ENCODE results near the gene DDI2. TPM values are rescaled to one million over a fixed set of nuclear protein-coding genes. Genes with fewer than 3 reads are reported as not detected.

Gene DDI2
- total RNA-seq, result 10 to 100 TPM; 31.8 to 36.5 TPM

DNA sequence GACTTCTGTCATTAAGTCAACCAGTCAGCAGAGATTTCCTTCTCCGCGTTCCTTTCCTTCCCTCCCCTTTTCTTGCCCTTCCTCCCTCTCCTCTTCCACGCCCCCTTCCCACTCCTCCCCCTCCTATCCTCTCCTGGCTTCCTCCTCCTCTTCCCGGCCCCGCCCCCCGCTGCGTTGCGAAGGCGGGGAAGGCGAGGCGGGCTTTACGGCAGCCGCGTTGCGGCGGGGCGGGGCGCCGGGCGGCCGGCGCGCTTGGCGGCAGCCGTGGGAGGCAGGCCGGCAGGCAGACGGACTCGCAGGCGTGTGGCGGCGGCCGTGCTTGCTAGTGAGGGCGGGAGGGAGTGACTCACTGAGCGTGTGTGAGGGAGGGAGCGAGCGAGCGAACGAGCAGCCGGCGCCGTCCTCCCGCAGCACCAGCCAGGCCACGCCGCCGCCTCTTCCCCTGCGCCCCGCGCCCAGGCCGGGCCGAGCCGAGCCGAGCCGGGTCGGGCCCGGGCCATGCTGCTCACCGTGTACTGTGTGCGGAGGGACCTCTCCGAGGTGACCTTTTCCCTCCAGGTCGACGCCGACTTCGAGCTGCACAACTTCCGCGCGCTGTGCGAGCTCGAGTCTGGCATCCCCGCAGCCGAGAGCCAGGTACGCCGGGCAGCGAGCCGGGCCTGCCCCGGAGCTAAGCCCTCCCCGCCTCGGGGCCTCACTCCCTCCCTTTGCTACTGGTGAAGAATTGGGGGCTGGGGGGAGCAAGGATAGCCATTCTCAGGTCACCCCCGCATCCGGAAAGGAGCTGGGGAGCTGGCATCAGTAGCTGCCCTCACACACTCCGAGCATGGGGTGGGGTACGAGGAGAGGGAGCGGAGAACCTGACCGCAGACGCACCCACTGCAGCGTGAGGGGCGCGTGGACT is at the start of gene DDI2:
TSS of gene DDI2 (plus strand) at position 286 of the 904 bp plus-strand sequence. CDS start at position 499, 213 bp downstream.

DNA sequence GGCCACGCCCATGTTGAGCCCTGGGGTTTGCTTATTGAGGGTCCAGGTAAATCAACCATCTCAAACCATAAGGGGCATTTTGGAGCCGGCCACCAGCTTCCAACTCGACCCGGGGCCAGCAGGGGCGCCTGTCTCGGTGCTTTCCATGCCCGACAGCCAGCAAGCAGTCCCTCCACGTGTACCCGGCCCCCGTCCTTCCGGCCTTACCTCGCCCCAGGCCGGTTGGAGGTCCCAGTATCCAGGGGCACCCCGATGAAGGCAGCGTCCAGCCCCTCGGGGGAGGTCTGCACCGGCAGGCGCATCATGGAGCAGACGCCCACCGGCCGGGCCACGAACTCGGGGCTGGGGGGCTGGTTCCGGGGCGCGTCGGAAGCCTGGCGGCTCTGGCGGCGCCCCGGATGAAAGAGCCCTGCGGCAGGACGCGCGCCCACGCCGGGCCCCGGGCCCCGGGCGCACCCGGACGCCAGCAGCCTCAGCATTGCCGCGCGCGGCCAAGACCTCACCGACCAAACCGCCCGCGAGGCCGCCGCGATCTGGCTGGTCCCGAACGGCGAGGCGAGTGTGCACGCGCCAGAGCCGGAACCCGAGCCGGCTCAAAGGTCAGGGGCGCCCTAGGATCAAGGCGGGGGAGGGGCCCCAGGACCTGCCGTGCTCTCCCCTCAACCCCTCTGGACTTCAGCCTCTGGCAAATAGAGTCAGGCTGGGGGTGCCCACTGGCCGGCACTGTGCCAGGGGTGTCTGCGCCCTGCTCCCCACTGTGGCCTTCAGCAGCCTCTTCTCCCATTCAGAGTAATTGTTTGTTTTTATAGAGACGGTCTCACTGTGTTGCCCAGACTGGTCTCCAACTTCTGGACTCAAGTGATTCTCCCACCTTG is 32.5 kb upstream of the DDI2 start, which contains the start of gene AGMAT:
TSS of gene AGMAT (minus strand) at position 563 of the 875 bp plus-strand sequence. CDS start at position 479, 84 bp downstream.

DNA sequence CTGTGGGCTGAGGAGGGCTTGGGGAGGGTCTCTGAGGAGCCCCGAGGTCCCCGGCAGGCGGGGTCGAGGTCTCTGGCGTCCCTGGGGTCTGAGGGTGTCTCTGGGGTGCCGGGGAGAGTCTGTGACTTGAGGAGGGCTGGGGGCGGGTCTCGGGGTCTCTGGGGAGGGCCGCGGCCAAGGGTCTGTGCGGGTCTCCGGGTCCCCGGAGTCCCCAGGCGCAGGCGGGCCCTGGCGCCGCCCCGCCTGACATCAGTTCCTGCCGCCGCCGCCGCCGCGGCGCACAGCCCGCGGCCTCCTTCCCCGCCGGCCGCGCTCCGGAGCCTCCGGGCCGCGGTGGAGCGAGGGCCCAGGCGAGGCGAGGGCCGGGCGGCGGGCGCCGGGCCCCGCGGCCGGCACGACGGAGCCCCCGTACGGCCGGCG is 66.8 kb downstream of the DDI2 start, which contains the start of gene PLEKHM2:
TSS of gene PLEKHM2 (plus strand) at position 279 of the 420 bp plus-strand sequence. CDS start 239 bp downstream, outside the sequence.

Other genes with a start within 250 kb of the DDI2 start
- gene EFHD2, start 207.6 kb upstream of the DDI2 start, total RNA-seq, result 10 to 100 TPM; 51.8 to 52.3 TPM
- gene CTRC, start 179.0 kb upstream of the DDI2 start, total RNA-seq, result under 1 TPM in 1 of 2 experiments, not detected in 1; 0.38 TPM
- gene CELA2A, start 160.7 kb upstream of the DDI2 start, total RNA-seq, result not detected
- gene CELA2B, start 141.4 kb upstream of the DDI2 start, total RNA-seq, result not detected
- gene CASP9, start 93.2 kb upstream of the DDI2 start, total RNA-seq, result 10 to 100 TPM; 18.6 to 19.0 TPM
- gene DNAJC16, start 90.6 kb upstream of the DDI2 start, total RNA-seq, result 10 to 100 TPM; 13.4 to 18.8 TPM
- 10 to 100 TPM; 15.7 to 15.9 TPM for gene AGMAT, start 32.4 kb upstream of the DDI2 start, total RNA-seq
- 10 to 100 TPM; 53.3 to 55.8 TPM for gene PLEKHM2, start 66.9 kb downstream of the DDI2 start, total RNA-seq
- 1 to 10 TPM; 1.9 to 2.1 TPM for gene SLC25A34, start 118.8 kb downstream of the DDI2 start, total RNA-seq
- not detected for gene TMEM82, start 125.0 kb downstream of the DDI2 start, total RNA-seq
- not detected for gene FBLIM1, start 141.3 kb downstream of the DDI2 start, total RNA-seq
- 1 to 10 TPM; 1.1 to 1.6 TPM for gene UQCRHL, start 190.2 kb downstream of the DDI2 start, total RNA-seq
- 10 to 100 TPM; 57.1 to 63.7 TPM for gene SPEN, start 230.2 kb downstream of the DDI2 start, total RNA-seq